ENCODE data around the gene PGGHG. TPM values are rescaled to one million over a fixed set of nuclear protein-coding genes. Genes with fewer than 3 reads are reported as not detected.

Gene PGGHG
- total and polyA plus RNA-seq, 10 of the 15 experiments (the other 5 are each of a cell fraction or from before 2014, with no cell fraction given), result 0.10 to 8.3 (median 1.8) TPM

GRCh38 chr11:293271-293851 is 4.4 kb downstream of the PGGHG start:
- peaks cover 0 to 2% of the 10 kb centered on the region in 2 experiments; a peak in 2 of 4 replicates for H3K27me3 ChIP-seq (replicated peaks in 1 of 2; ENCODE audit: control insufficient read depth in 2 of 2, insufficient read depth in 2 of 2, low read length in 1 of 2)
- CTCF ChIA-PET, result no interaction called here
- no peaks in the 10 kb centered on the region for H3K79me2 ChIP-seq (ENCODE audit: control insufficient read depth, insufficient read depth, low read length)
- H3K27ac ChIP-seq (ENCODE audit: control insufficient read depth, insufficient read depth), result no peak overlapping the region
- H3K4me1 ChIP-seq (ENCODE audit: control insufficient read depth, insufficient read depth, low read length), result peaks cover 5% of the 10 kb centered on the region; the same call in 1 of the 2 replicates
- SMC1A ChIA-PET (ENCODE audit: uncharacterized antibody, unreplicated experiment), result no interaction called here
- no peaks in the 10 kb centered on the region for H3K36me3 ChIP-seq (ENCODE audit: control insufficient read depth in 2 of 2, insufficient read depth in 2 of 2, low read length in 1 of 2)
- RAD21 ChIA-PET (ENCODE audit: unreplicated experiment), result no interaction called here
- H3K4me3 ChIP-seq, result no peak overlapping the region
- FAIRE-seq (no peak), DNase-seq (ENCODE audit: low read depth, low spot score) (no peak), ATAC-seq (no peak)
- BruUV-seq (replicated peaks), result no TSS peak
- H4K20me1 ChIP-seq (ENCODE audit: control insufficient read depth, insufficient read depth), result no peaks in the 10 kb centered on the region
- in situ Hi-C loops (cut with MboI), result no loop called here
- H3K9me3 ChIP-seq (replicated peaks; ENCODE audit: control insufficient read depth, insufficient read depth, low read length), result no peaks in the 10 kb centered on the region
- intact Hi-C loops (cut with micrococcal nuclease; ENCODE audit: unreplicated experiment), result no loop called here
- POLR2A ChIA-PET, result interaction anchor here (1.5 kb wide), 1 partner anchor 9 kb away, joined by 4 read pairs; no protein-coding TSS in a partner anchor
- no peak overlapping the region for H2AFZ ChIP-seq (ENCODE audit: control insufficient read depth, low read depth, low read length)
- H3K9ac ChIP-seq (ENCODE audit: control insufficient read depth, insufficient read depth, low read length), result no peak overlapping the region
- TF ChIP-seq BCL11A (IDR thresholded peaks at IDR 0.05; ENCODE audit: low read depth, low read length) (no peak), ELK1 (IDR thresholded peaks at IDR 0.05; ENCODE audit: low read depth, low read length) (no peak), JUNB (IDR thresholded peaks at IDR 0.05) (no peak), NFIC (IDR thresholded peaks at IDR 0.05; ENCODE audit: low read depth, low read length) (no peak), REST (IDR thresholded peaks at IDR 0.05; ENCODE audit: low read depth, low read length) (no peak), ATF7 (IDR thresholded peaks at IDR 0.05; ENCODE audit: low read depth) (no peak), FOS (IDR thresholded peaks at IDR 0.05; ENCODE audit: borderline replicate concordance, extremely low read depth, insufficient read length) (no peak), IRF4 (IDR thresholded peaks at IDR 0.05; ENCODE audit: low read depth, low read length) (no peak), EED (IDR thresholded peaks at IDR 0.05; ENCODE audit: low read depth) (no peak), ETV6 (conservative IDR thresholded peaks at IDR 0.05 in 1 of 2, IDR thresholded peaks at IDR 0.05 in 1 of 2; ENCODE audit: borderline replicate concordance in 1 of 2, low read depth in 1 of 2) (no peak), EP300 (IDR thresholded peaks at IDR 0.05; ENCODE audit: borderline replicate concordance in 1 of 2, control insufficient read depth in 1 of 2, low read depth in 2 of 2, low read length in 2 of 2) (no peak), MYC (IDR thresholded peaks at IDR 0.05; ENCODE audit: insufficient read depth, insufficient read length, insufficient replicate concordance, low read length, severe bottlenecking) (no peak), LARP7 (IDR thresholded peaks at IDR 0.05) (no peak), ASH2L (IDR thresholded peaks at IDR 0.05; ENCODE audit: borderline replicate concordance, low read depth) (no peak), ZBTB11 (CRISPR knock-in tag; IDR thresholded peaks at IDR 0.05) (no peak)
- H3K4me2 ChIP-seq (ENCODE audit: control insufficient read depth, insufficient read depth), result no peak overlapping the region
- 90% methylated on average over 18 of the region's 18 CpGs for WGBS (ENCODE audit: insufficient coverage, insufficient replicate concordance, low lambda C conversion rate, missing lambda C conversion rate)

Measured in GM12878 (cell line).